ENCODE data around the gene CD70. TPM values are rescaled to one million over a fixed set of nuclear protein-coding genes. Genes with fewer than 3 reads are reported as not detected.
"Not testable (repeated sequence)": the region's sequence is repeated elsewhere in the genome, so short reads cannot be mapped to it uniquely, and the experiment has no call there.

Gene CD70
- 10 to 100 TPM; 41.2 to 43.3 TPM for total RNA-seq

- CTCF ChIA-PET = no interaction called here
- POLR2A ChIA-PET = interaction anchor here (0.6 kb wide), 1 partner anchor 273 kb away, joined by 5 read pairs; no protein-coding TSS in a partner anchor
These were observed at the start of gene CD70 for GRCh38 chr19:6590827-6591319. Gene CD70, minus strand, starts transcription at chr19:6591150. Its CDS starts 148 bp downstream, at chr19:6591002.

GRCh38 chr19:6640333-6640732 lies 49.4 kb upstream of the CD70 start:
- ChIA-PET POLR2A (interaction anchor here (0.6 kb wide), 1 partner anchor 30 kb away, joined by 5 read pairs; no protein-coding TSS in a partner anchor), CTCF (interaction anchor here (0.6 to 3.5 kb wide), 4 partner anchors 16 to 136 kb away, joined by 3 to 13 read pairs (median 6); no protein-coding TSS in a partner anchor)

GRCh38 chr19:6639439-6639838 lies 48.5 kb upstream of the CD70 start:
- ChIA-PET POLR2A (interaction anchor here (1.0 kb wide), 1 partner anchor 16 kb away, joined by 3 read pairs; no protein-coding TSS in a partner anchor), CTCF (interaction anchor here (0.6 to 3.5 kb wide), 6 partner anchors 22 to 123 kb away, joined by 3 to 13 read pairs (median 5); partner anchors contain the start of gene TNFSF14)

- CTCF ChIA-PET = interaction anchor here (0.6 to 2.9 kb wide), 13 partner anchors 12 to 230 kb away, joined by 3 to 15 read pairs (median 4); partner anchors contain the start of genes GPR108 and VAV1
- POLR2A ChIA-PET = interaction anchor here (0.6 kb wide), 1 partner anchor 210 kb away, joined by 9 read pairs; no protein-coding TSS in a partner anchor
These were observed 42.5 kb upstream of the CD70 start for GRCh38 chr19:6633456-6633813.

GRCh38 chr19:6632747-6633455 lies 42.0 kb upstream of the CD70 start:
- CTCF ChIA-PET = interaction anchor here (0.6 to 2.9 kb wide), 19 partner anchors 11 to 231 kb away, joined by 3 to 15 read pairs (median 4); partner anchors contain the start of genes GPR108 and VAV1
- POLR2A ChIA-PET = not testable (repeated sequence)

GRCh38 chr19:6632002-6632621 lies 41.2 kb upstream of the CD70 start:
- CTCF ChIA-PET = interaction anchor here (0.6 to 2.7 kb wide), 14 partner anchors 10 to 231 kb away, joined by 3 to 11 read pairs (median 4); partner anchors contain the start of genes DENND1C and GPR108
- POLR2A ChIA-PET = no interaction called here

- ChIA-PET POLR2A (no interaction called here), CTCF (no interaction called here)
These were observed 35.8 kb upstream of the CD70 start for GRCh38 chr19:6626764-6627163.

GRCh38 chr19:6617374-6617773 lies 26.4 kb upstream of the CD70 start:
- CTCF ChIA-PET = interaction anchor here (0.6 to 1.7 kb wide), 2 partner anchors 16 to 25 kb away, joined by 3 to 9 read pairs; no protein-coding TSS in a partner anchor
- POLR2A ChIA-PET = no interaction called here

GRCh38 chr19:6616011-6616410 lies 25.1 kb upstream of the CD70 start:
- ChIA-PET POLR2A (interaction anchor here (0.6 kb wide), 1 partner anchor 269 kb away, joined by 3 read pairs; no protein-coding TSS in a partner anchor), CTCF (interaction anchor here (0.6 kb wide), 1 partner anchor 46 kb away, joined by 3 read pairs; no protein-coding TSS in a partner anchor)

- CTCF ChIA-PET = interaction anchor here (0.7 to 1.2 kb wide), 3 partner anchors 26 to 97 kb away, joined by 3 read pairs; no protein-coding TSS in a partner anchor
These were observed 22.8 kb upstream of the CD70 start for GRCh38 chr19:6613711-6614110.

GRCh38 chr19:6610934-6611852 lies 20.2 kb upstream of the CD70 start:
- ChIA-PET POLR2A (no interaction called here), CTCF (no interaction called here)

More at GRCh38 chr19:6613711-6614110, 22.8 kb upstream of the CD70 start:
- POLR2A ChIA-PET = no interaction called here

GRCh38 chr19:6608940-6609339 lies 18.0 kb upstream of the CD70 start:
- CTCF ChIA-PET = no interaction called here
- POLR2A ChIA-PET = no interaction called here

GRCh38 chr19:6608146-6608545 lies 17.2 kb upstream of the CD70 start:
- POLR2A ChIA-PET, CTCF ChIA-PET: not testable (repeated sequence)

GRCh38 chr19:6606276-6607070 lies 15.5 kb upstream of the CD70 start:
- CTCF ChIA-PET = not testable (repeated sequence)
- POLR2A ChIA-PET = interaction anchor here (0.5 kb wide), 1 partner anchor 221 kb away, joined by 3 read pairs; no protein-coding TSS in a partner anchor

- ChIA-PET POLR2A (no interaction called here), CTCF (no interaction called here)
These were observed 14.0 kb upstream of the CD70 start for GRCh38 chr19:6604906-6605305.

GRCh38 chr19:6602729-6603114 lies 11.8 kb upstream of the CD70 start:
- POLR2A ChIA-PET = interaction anchor here (0.6 kb wide), 1 partner anchor 86 kb away, joined by 3 read pairs; no protein-coding TSS in a partner anchor

GRCh38 chr19:6601537-6602052 lies 10.6 kb upstream of the CD70 start:
- CTCF ChIA-PET = interaction anchor here (0.6 to 1.0 kb wide), 2 partner anchors 8 to 19 kb away, joined by 3 read pairs; no protein-coding TSS in a partner anchor
- POLR2A ChIA-PET = interaction anchor here (0.9 to 1.2 kb wide), 2 partner anchors 60 to 64 kb away, joined by 3 to 4 read pairs; no protein-coding TSS in a partner anchor

More at GRCh38 chr19:6602729-6603114, 11.8 kb upstream of the CD70 start:
- CTCF ChIA-PET = interaction anchor here (1.0 to 1.6 kb wide), 2 partner anchors 18 to 86 kb away, joined by 3 read pairs; no protein-coding TSS in a partner anchor

Data from activated CD8-positive, alpha-beta memory T cell treated with anti-CD3 and anti-CD28 coated beads for 36 hours (primary cell).